PC-3 (cell line): ENCODE results near the gene NNT. TPM values are rescaled to one million over a fixed set of nuclear protein-coding genes. Genes with fewer than 3 reads are reported as not detected.

ENCODE experiments used
- ATAC-seq: fragments of 200-7000 bp; cut with Tn5 transposase; 2 replicates; pipeline ENCODE4 v1.9.1; 2020; ENCODE audit warnings: mild to moderate bottlenecking, moderate library complexity
- BruUV-seq: library from RNA; stranded (reverse); fragments of 400-500 nt; replicated peaks from 2 replicates; lab custom pipeline; 2021; lab: Mats Ljungman, UMichigan
- CTCF ChIA-PET: fragments of 300-600 bp; sonication (Branson Sonifier 250); formaldehyde crosslinking; loops from one replicate; lab custom pipeline; 2022; ENCODE audit warnings: antibody characterized with exemption; lab: Charles Lee
- POLR2A ChIA-PET: fragments of 300-600 bp; sonication (Branson Sonifier 250); formaldehyde crosslinking; loops from one replicate; lab custom pipeline; 2022; ENCODE audit warnings: antibody characterized with exemption; ENCODE audit not compliant: unreplicated experiment; lab: Charles Lee
- DNase-seq: peaks from one replicate; pipeline ENCODE4 v3.0.0-alpha.2; 2015
- H2AFZ ChIP-seq: fragments of 300-600 bp; sonication (generic); 2 replicates; pipeline ENCODE4 v1.6.0; 2016; ENCODE audit warnings: antibody characterized with exemption, low read length
- H3F3A ChIP-seq: fragments of 300-600 bp; sonication (generic); one replicate; pipeline ENCODE4 v1.6.0; 2017; ENCODE audit warnings: antibody characterized with exemption, low read length, control low read depth, mild to moderate bottlenecking; ENCODE audit not compliant: unreplicated experiment
- H3K27ac ChIP-seq: fragments of 300-600 bp; sonication (generic); 2 replicates; pipeline ENCODE4 v1.5.1; 2016; ENCODE audit warnings: mild to moderate bottlenecking, low read length
- H3K27me3 ChIP-seq: fragments of 300-600 bp; sonication (generic); 2 replicates; pipeline ENCODE4 v1.6.1; 2016; ENCODE audit warnings: low read length, mixed read lengths
- H3K36me3 ChIP-seq: fragments of 300-600 bp; sonication (generic); 2 replicates; pipeline ENCODE4 v1.6.1; 2016; ENCODE audit warnings: low read depth, mixed run types, low read length, mixed read lengths
- H3K4me1 ChIP-seq: fragments of 300-600 bp; sonication (generic); 2 replicates; pipeline ENCODE4 v1.5.1; 2016; ENCODE audit warnings: low read length; ENCODE audit not compliant: insufficient read depth
- H3K4me2 ChIP-seq: fragments of 300-600 bp; sonication (generic); 2 replicates; pipeline ENCODE4 v1.6.0; 2016; ENCODE audit warnings: low read length
- H3K4me3 ChIP-seq: fragments of 300-600 bp; sonication (generic); 2 replicates; pipeline ENCODE4 v1.5.1; 2016; ENCODE audit warnings: mild to moderate bottlenecking, low read length, mixed read lengths
- H3K79me2 ChIP-seq: fragments of 300-600 bp; sonication (generic); 2 replicates; pipeline ENCODE4 v1.6.1; 2017; ENCODE audit warnings: low read length, mixed read lengths
- H3K9ac ChIP-seq: fragments of 300-600 bp; sonication (generic); 2 replicates; pipeline ENCODE4 v1.6.0; 2016; ENCODE audit warnings: mild to moderate bottlenecking, low read length
- H3K9me2 ChIP-seq: fragments of 300-600 bp; sonication (generic); replicated peaks from 2 replicates; pipeline ENCODE4 v1.6.1; 2016; ENCODE audit warnings: mixed run types, low read length, mixed read lengths
- H3K9me3 ChIP-seq: fragments of 300-600 bp; sonication (generic); 2 replicates; pipeline ENCODE4 v1.6.1; 2016; ENCODE audit warnings: low read length, mixed read lengths
- H4K20me1 ChIP-seq: fragments of 300-600 bp; sonication (generic); 2 replicates; pipeline ENCODE4 v1.6.1; 2016; ENCODE audit warnings: low read length, mixed read lengths
- EZH2 ChIP-seq: fragments of 300-600 bp; sonication (generic); IDR thresholded peaks from one replicate; pipeline ENCODE4 v1.6.1; 2017; ENCODE audit warnings: antibody characterized with exemption, mild to moderate bottlenecking, low read length; ENCODE audit not compliant: unreplicated experiment
- EZH2phosphoT487 ChIP-seq: fragments of 300-600 bp; sonication (generic); IDR thresholded peaks from 2 replicates; pipeline ENCODE4 v1.6.1; 2018; ENCODE audit warnings: mild to moderate bottlenecking, antibody characterized with exemption, low read length, borderline replicate concordance
- intact Hi-C: fragments of 100-400 bp; cut with micrococcal nuclease; formaldehyde crosslinking; loops from 2 replicates; pipeline ENCODE4 v1.9.0; 2023
- total RNA-seq: library from RNA; depleted of rRNA; stranded (reverse); fragments of >200 nt; gene quantifications from 2 replicates; pipeline ENCODE4 v1.2.3, GENCODE V29; 2014
- TF ChIP-seq, protein P1 (sequence below): fragments of 300-600 bp; sonication (generic); conservative IDR thresholded peaks from 2 replicates; pipeline ENCODE4 v1.5.1; 2017; ENCODE audit warnings: antibody characterized with exemption, low read depth, mild to moderate bottlenecking, low read length

The NNT gene
- total RNA-seq, 1 experiment from 2014 or later, result 15.6 TPM

DNA sequence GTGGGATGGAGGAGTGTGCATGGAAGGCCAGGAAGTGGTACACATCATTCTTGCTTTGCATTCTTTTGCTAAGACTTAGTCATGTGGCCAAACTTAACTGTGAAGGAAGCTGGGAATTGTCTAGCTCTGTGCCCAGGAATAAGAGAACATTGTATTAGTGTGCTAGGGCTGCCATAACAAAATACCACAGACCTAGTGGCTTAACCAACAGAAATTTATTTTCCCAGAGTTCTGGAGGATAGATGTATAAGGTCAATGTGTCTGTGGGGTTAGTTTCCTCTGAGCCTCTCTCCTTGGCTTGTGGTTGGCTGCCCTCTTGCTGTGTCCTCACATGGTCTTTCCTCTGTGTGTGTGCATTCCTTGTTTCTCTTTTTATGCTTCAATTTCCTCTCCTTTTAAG lies 32.4 kb downstream of the NNT start:
- BruUV-seq, result no TSS peak
- CTCF ChIA-PET, result interaction anchor here (0.6 kb wide), 1 partner anchor 92 kb away, joined by 3 read pairs; no protein-coding TSS in a partner anchor
- intact Hi-C loops, result loop anchor here (10.0 kb wide), 2 partner anchors 699 to 1139 kb away; no protein-coding TSS in a partner anchor

DNA sequence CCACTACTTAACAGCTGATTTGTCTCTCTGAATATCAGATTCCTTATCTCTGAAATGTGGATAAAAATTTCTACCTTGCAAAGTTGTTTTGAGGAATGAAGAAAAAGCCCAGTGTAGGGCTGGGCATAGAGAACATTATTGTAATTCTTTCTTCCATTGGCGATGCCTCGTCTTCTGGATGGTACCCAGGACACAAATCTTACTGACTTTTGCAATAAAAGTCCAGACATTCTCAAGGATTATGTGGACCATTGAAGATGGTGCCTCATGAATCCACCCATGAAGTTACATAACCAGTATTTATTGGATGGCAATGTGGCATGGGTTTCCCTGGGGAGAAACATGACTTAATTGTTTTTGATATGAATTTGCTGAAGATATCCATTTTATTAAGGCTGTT lies 33.1 kb downstream of the NNT start:
- intact Hi-C loops, result loop anchor here (10.0 kb wide), 2 partner anchors 699 to 1139 kb away; no protein-coding TSS in a partner anchor
- CTCF ChIA-PET, result interaction anchor here (0.6 kb wide), 1 partner anchor 92 kb away, joined by 3 read pairs; no protein-coding TSS in a partner anchor

More for the DNA sequence above, 32.4 kb downstream of the NNT start:
- Histone ChIP-seq H3K4me3 (no peak overlapping the region), H3K9me3 (no peaks in the 10 kb centered on the region), H2AFZ (no peak overlapping the region), H4K20me1 (no peaks in the 10 kb centered on the region), H3K9ac (no peak overlapping the region), H3K27me3 (no peaks in the 10 kb centered on the region), H3K79me2 (no peaks in the 10 kb centered on the region), H3K27ac (no peak overlapping the region), H3K4me2 (no peak overlapping the region), H3K4me1 (no peaks in the 10 kb centered on the region), H3K9me2 (no peaks in the 10 kb centered on the region), H3K36me3 (no peaks in the 10 kb centered on the region), H3F3A (no peaks in the 10 kb centered on the region)
- TF ChIP-seq EZH2phosphoT487 (no peak), EZH2 (no peak)
- TF ChIP-seq, protein P1, sequence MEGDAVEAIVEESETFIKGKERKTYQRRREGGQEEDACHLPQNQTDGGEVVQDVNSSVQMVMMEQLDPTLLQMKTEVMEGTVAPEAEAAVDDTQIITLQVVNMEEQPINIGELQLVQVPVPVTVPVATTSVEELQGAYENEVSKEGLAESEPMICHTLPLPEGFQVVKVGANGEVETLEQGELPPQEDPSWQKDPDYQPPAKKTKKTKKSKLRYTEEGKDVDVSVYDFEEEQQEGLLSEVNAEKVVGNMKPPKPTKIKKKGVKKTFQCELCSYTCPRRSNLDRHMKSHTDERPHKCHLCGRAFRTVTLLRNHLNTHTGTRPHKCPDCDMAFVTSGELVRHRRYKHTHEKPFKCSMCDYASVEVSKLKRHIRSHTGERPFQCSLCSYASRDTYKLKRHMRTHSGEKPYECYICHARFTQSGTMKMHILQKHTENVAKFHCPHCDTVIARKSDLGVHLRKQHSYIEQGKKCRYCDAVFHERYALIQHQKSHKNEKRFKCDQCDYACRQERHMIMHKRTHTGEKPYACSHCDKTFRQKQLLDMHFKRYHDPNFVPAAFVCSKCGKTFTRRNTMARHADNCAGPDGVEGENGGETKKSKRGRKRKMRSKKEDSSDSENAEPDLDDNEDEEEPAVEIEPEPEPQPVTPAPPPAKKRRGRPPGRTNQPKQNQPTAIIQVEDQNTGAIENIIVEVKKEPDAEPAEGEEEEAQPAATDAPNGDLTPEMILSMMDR, result no peak
- POLR2A ChIA-PET, result interaction anchor here (0.6 kb wide), 1 partner anchor 80 kb away, joined by 6 read pairs; no protein-coding TSS in a partner anchor
- DNase-seq (no peak), ATAC-seq (no peak)

DNA sequence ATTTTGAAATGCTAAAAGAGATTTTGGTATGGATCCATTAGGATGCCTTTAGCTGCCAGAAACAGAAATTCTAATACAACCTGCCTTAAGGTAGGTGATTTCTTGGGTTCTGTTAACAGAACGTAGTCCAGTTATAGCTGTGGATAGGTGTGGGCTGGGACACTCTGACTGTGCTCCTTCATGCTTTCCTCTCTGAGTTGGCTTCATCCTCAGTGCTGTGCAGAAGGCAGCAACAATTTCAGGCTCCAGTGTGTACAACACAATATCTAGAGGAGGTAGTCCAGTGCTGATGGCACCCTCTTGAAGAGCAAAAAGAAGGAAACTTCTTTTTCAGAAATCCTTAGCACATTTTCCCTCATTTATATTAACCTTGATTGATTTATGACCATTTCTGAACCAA lies 34.4 kb downstream of the NNT start:
- ChIA-PET CTCF (interaction anchor here (0.7 kb wide), 1 partner anchor 9 kb away, joined by 3 read pairs; no protein-coding TSS in a partner anchor), POLR2A (no interaction called here)
- Histone ChIP-seq H2AFZ (no peak overlapping the region), H3K4me3 (no peak overlapping the region), H3K27me3 (no peaks in the 10 kb centered on the region), H3K79me2 (no peaks in the 10 kb centered on the region), H3K9me2 (no peaks in the 10 kb centered on the region), H3F3A (no peaks in the 10 kb centered on the region), H3K4me2 (no peak overlapping the region), H3K36me3 (no peaks in the 10 kb centered on the region), H4K20me1 (no peaks in the 10 kb centered on the region), H3K9me3 (no peaks in the 10 kb centered on the region), H3K4me1 (no peaks in the 10 kb centered on the region), H3K9ac (no peak overlapping the region), H3K27ac (no peak overlapping the region)
- TF ChIP-seq EZH2phosphoT487, result no peak
- no peak for TF ChIP-seq EZH2
- TF ChIP-seq, protein P1, result no peak
- DNase-seq (no peak), ATAC-seq (no peak)
- intact Hi-C loops, result loop anchor here (10.0 kb wide), 2 partner anchors 697 to 1137 kb away; no protein-coding TSS in a partner anchor
- no TSS peak for BruUV-seq

More for the DNA sequence above, 33.1 kb downstream of the NNT start:
- Histone ChIP-seq H3K9me2 (no peaks in the 10 kb centered on the region), H2AFZ (no peak overlapping the region), H4K20me1 (no peaks in the 10 kb centered on the region), H3F3A (no peaks in the 10 kb centered on the region), H3K27me3 (no peaks in the 10 kb centered on the region), H3K36me3 (no peaks in the 10 kb centered on the region), H3K27ac (no peak overlapping the region), H3K79me2 (no peaks in the 10 kb centered on the region), H3K4me3 (no peak overlapping the region), H3K9me3 (no peaks in the 10 kb centered on the region), H3K9ac (no peak overlapping the region), H3K4me1 (no peaks in the 10 kb centered on the region), H3K4me2 (no peak overlapping the region)
- TF ChIP-seq, protein P1, result no peak
- TF ChIP-seq EZH2 (no peak), EZH2phosphoT487 (no peak)
- ATAC-seq, result no peak
- BruUV-seq, result no TSS peak
- no peak for DNase-seq
- POLR2A ChIA-PET, result no interaction called here
